Endothelial cell of umbilical vein (primary cell): ENCODE data around the gene DCUN1D5. TPM values are rescaled to one million over a fixed set of nuclear protein-coding genes. Genes with fewer than 3 reads are reported as not detected.

Source experiments
- BruUV-seq: library from RNA; stranded (reverse); fragments of 400-500 nt; replicated peaks from 2 replicates; lab custom pipeline; 2021; lab: Mats Ljungman, UMichigan
- CTCF ChIA-PET: fragments of 300-600, 350-600 bp; sonication (Branson Sonifier 250); formaldehyde crosslinking; loops from one replicate; lab custom pipeline; 2021; ENCODE audit warnings: antibody characterized with exemption, inconsistent platforms; lab: Charles Lee
- POLR2A ChIA-PET: fragments of 300-600, 350-600 bp; sonication (Branson Sonifier 250); formaldehyde crosslinking; loops from one replicate; lab custom pipeline; 2021; ENCODE audit warnings: antibody characterized with exemption, inconsistent platforms; lab: Charles Lee
- DNase-seq: peaks from one replicate; pipeline ENCODE4 v3.0.0-alpha.2; 2011; ENCODE audit warnings: low read depth, low spot score
- FAIRE-seq: peaks from 2 replicates; lab custom pipeline; 2011; peaks lifted over from hg19 to GRCh38; lab: Jason Lieb, UNC
- H2AFZ ChIP-seq: 2 replicates; pipeline ENCODE4 v1.6.0; 2012; ENCODE audit warnings: low read depth, low read length, control low read depth, inconsistent platforms
- H3K27ac ChIP-seq: 2 replicates; pipeline ENCODE4 v1.5.1; 2011; ENCODE audit warnings: low read depth, mild to moderate bottlenecking, control low read depth, low read length, moderate library complexity; ENCODE audit not compliant: insufficient read depth
- H3K27me3 ChIP-seq, 2 experiments: 2 replicates each; pipeline versions ENCODE4 v1.6.0 to v1.6.1; 2011; ENCODE audit warnings: low read length in 2 of 2, mixed read lengths in 1 of 2; ENCODE audit not compliant: control insufficient read depth in 2 of 2, insufficient read depth in 2 of 2
- H3K36me3 ChIP-seq, 2 experiments: 2 replicates in 1 of 2; 3 replicates in 1 of 2; pipeline ENCODE4 v1.5.1; 2011; ENCODE audit warnings: low read length in 2 of 2, mild to moderate bottlenecking in 1 of 2, moderate library complexity in 1 of 2; ENCODE audit not compliant: control insufficient read depth in 2 of 2, insufficient read depth in 2 of 2; ENCODE audit errors: extremely low read depth in 1 of 2
- H3K4me1 ChIP-seq: 3 replicates; pipeline ENCODE4 v1.5.1; 2011; ENCODE audit warnings: mild to moderate bottlenecking, low read length; ENCODE audit not compliant: control insufficient read depth, insufficient read depth; ENCODE audit errors: extremely low read depth
- H3K4me2 ChIP-seq: 2 replicates; pipeline ENCODE4 v1.6.1; 2011; ENCODE audit warnings: low read length, control low read depth, mixed read lengths; ENCODE audit not compliant: insufficient read depth
- H3K4me3 ChIP-seq, 3 experiments: fragments of 200-600 bp in 1 of 3; sonication (generic), shearing (Covaris generic) in 1 of 3; replicated peaks in 1 of 3; 2 replicates each; pipeline ENCODE4 v1.5.1; 2011 to 2016; ENCODE audit warnings: control low read depth in 3 of 3, low read length in 3 of 3, mild to moderate bottlenecking in 2 of 3, inconsistent platforms in 1 of 3, low read depth in 1 of 3, moderate library complexity in 1 of 3; ENCODE audit not compliant: insufficient read depth in 1 of 3
- H3K79me2 ChIP-seq: 2 replicates; pipeline ENCODE4 v1.6.0; 2012; ENCODE audit warnings: low read length, inconsistent platforms; ENCODE audit not compliant: control insufficient read depth, insufficient read depth
- H3K9ac ChIP-seq: replicated peaks from 2 replicates; pipeline ENCODE3; 2011; ENCODE audit warnings: low read length, control low read depth; ENCODE audit not compliant: insufficient read depth; ENCODE audit errors: extremely low read depth
- H3K9me1 ChIP-seq: replicated peaks from 3 replicates; pipeline ENCODE4 v1.6.0; 2011; ENCODE audit warnings: mild to moderate bottlenecking, low read length; ENCODE audit not compliant: control insufficient read depth, insufficient read depth; ENCODE audit errors: extremely low read depth
- H3K9me3 ChIP-seq: replicated peaks from 2 replicates; pipeline ENCODE4 v1.5.1; 2012; ENCODE audit warnings: low read length, inconsistent platforms; ENCODE audit not compliant: control insufficient read depth, insufficient read depth
- H4K20me1 ChIP-seq: replicated peaks from 2 replicates; pipeline ENCODE3; 2011; ENCODE audit warnings: mild to moderate bottlenecking, low read length; ENCODE audit not compliant: control insufficient read depth, insufficient read depth; ENCODE audit errors: extremely low read depth
- CTCF ChIP-seq, 2 donors: IDR thresholded peaks; 1 replicate in 1 of 2; 2 replicates in 1 of 2; pipeline ENCODE4 v1.5.1; 2011; ENCODE audit warnings: low read length in 2 of 2, mild to moderate bottlenecking in 2 of 2, moderate library complexity in 2 of 2, control low read depth in 1 of 2, inconsistent platforms in 1 of 2, low read depth in 1 of 2; ENCODE audit not compliant: insufficient read depth in 1 of 2; ENCODE audit errors: extremely low read depth in 1 of 2
- EZH2 ChIP-seq: IDR thresholded peaks from 2 replicates; pipeline ENCODE4 v1.6.1; 2012; ENCODE audit warnings: borderline replicate concordance, low read depth, mild to moderate bottlenecking, moderate library complexity, low read length, inconsistent platforms; ENCODE audit not compliant: severe bottlenecking
- FOS ChIP-seq: IDR thresholded peaks from 2 replicates; pipeline ENCODE4 v1.6.1; 2011; ENCODE audit warnings: mild to moderate bottlenecking, low read length, moderate library complexity, borderline replicate concordance; ENCODE audit not compliant: insufficient read depth
- GATA2 ChIP-seq: IDR thresholded peaks from 2 replicates; pipeline ENCODE4 v1.7.0; 2011; ENCODE audit warnings: low read depth, mild to moderate bottlenecking, moderate library complexity, mixed read lengths, low read length; ENCODE audit not compliant: insufficient read length, insufficient read depth
- JUN ChIP-seq: IDR thresholded peaks from 2 replicates; pipeline ENCODE4 v1.6.1; 2011; ENCODE audit warnings: borderline replicate concordance, low read depth; ENCODE audit not compliant: insufficient read length, insufficient read depth
- MYC ChIP-seq: IDR thresholded peaks from one replicate; pipeline ENCODE4 v1.6.1; 2011; ENCODE audit warnings: mild to moderate bottlenecking, low read depth, low read length
- POLR2A ChIP-seq: IDR thresholded peaks from 2 replicates; pipeline ENCODE4 v1.6.1; 2012; ENCODE audit warnings: low read depth, mild to moderate bottlenecking, control low read depth, low read length
- POLR2AphosphoS5 ChIP-seq: IDR thresholded peaks from 2 replicates; pipeline ENCODE4 v1.6.1; 2012; ENCODE audit warnings: low read depth, mild to moderate bottlenecking, control low read depth, low read length, moderate library complexity; ENCODE audit not compliant: insufficient read depth
- dilution Hi-C: fragments of 300-500 bp; cut with MboI; formaldehyde crosslinking; loops from one replicate; pipeline ENCODE4 v1.15.0; 2019; ENCODE audit warnings: low sequenced_read_pairs; ENCODE audit not compliant: extremely low pct_ligation_motif_present
- intact Hi-C: fragments of 100-400 bp; cut with micrococcal nuclease; formaldehyde crosslinking; loops from one replicate; pipeline ENCODE4 v1.10.0; 2022
- polyA plus RNA-seq, 4 experiments: library from polyadenylated mRNA; depleted of rRNA in 3 of 4; stranded (reverse) in 3 of 4; unstranded in 1 of 4; fragments of >200 nt; gene quantifications; 2 replicates each; pipeline versions ENCODE4 v1.2.1 to v1.2.3, GENCODE V29; 2011 to 2012; ENCODE audit warnings: missing spikeins in 1 of 4
- total RNA-seq: library from RNA; stranded (reverse); gene quantifications from 2 replicates; pipeline ENCODE4 v1.2.3, GENCODE V29; 2021
- TF ChIP-seq, protein P1 (sequence below): IDR thresholded peaks from 2 replicates; pipeline ENCODE4 v1.6.1; 2011; ENCODE audit not compliant: insufficient read depth, insufficient read length

Gene DCUN1D5
- total and polyA plus RNA-seq, 2 donors (not counting 3 experiments of a cell fraction or from before 2014, with no cell fraction given), result 32.9 to 49.8 TPM

DNA sequence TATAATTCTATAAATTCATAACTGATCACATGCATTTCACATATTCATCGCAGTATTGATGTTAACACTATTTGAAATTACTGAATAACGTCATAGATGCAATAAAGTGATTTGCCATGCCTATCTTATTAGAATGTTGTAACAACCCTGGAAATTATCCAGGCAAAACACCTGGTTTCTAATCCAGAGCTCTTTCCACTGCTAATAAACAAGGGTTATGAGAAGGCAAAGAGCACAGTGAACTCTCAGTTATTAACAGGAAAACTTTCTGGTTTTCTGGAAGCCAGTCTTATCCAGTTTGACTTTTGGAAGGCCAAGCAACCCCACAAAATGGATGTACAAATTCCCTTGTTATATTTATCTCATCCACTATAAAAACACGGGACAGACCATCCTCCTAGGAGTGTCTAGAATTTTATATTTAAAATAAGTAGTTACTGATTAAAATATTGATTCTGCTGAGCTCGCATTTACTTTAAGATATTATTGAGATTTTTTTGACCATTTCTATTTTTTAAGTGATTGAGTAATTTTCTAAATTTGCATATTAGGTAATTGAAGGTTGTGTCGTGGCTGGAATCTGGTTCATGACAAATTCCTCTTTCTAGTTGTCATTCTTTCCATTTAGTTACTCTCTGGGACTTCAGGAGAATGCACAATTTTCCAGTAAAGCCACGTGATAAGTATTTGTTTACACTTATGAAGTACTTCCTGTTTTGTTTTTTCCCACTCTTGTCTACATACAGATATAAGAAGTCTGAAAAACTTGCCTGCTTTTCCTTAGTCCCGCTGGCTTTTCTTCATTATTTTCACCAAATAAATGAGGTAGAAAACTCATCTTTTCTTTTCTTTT, 47.9 kb downstream of the DCUN1D5 start:
- TF ChIP-seq GATA2 (no peak), CTCF (IDR thresholded peaks at IDR 0.05; ENCODE audit: extremely low read depth in 1 of 2, insufficient read depth in 1 of 2, low read depth in 1 of 2, low read length in 2 of 2) (no peak), JUN (no peak), POLR2AphosphoS5 (no peak), EZH2 (no peak), POLR2A (no peak), FOS (no peak), MYC (no peak)
- TF ChIP-seq, protein P1, sequence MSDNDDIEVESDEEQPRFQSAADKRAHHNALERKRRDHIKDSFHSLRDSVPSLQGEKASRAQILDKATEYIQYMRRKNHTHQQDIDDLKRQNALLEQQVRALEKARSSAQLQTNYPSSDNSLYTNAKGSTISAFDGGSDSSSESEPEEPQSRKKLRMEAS, result no peak
- no peaks in the 10 kb centered on the region for H3K79me2 ChIP-seq
- no peaks in the 10 kb centered on the region for H4K20me1 ChIP-seq
- dilution Hi-C loops (no loop called here), intact Hi-C loops (no loop called here)
- BruUV-seq, result no TSS peak
- FAIRE-seq (no peak), DNase-seq (no peak)
- no peaks in the 10 kb centered on the region for H3K4me1 ChIP-seq
- no peaks in the 10 kb centered on the region for H3K9me3 ChIP-seq
- H3K27me3 ChIP-seq, result no peaks in the 10 kb centered on the region
- POLR2A ChIA-PET, result no interaction called here
- H3K9me1 ChIP-seq, result no peaks in the 10 kb centered on the region
- no peak overlapping the region for H3K4me2 ChIP-seq
- no peak overlapping the region for H3K27ac ChIP-seq
- no peak overlapping the region for H2AFZ ChIP-seq
- no peak overlapping the region for H3K9ac ChIP-seq
- H3K36me3 ChIP-seq, result no peaks in the 10 kb centered on the region
- no peak overlapping the region for H3K4me3 ChIP-seq
- CTCF ChIA-PET, result interaction anchor here (1.5 kb wide), 1 partner anchor 130 kb away, joined by 3 read pairs; no protein-coding TSS in a partner anchor
